SK-N-DZ (cell line): ENCODE measurements around the gene RIF1.

ENCODE experiments used
- DNase-seq: peaks from one replicate; pipeline ENCODE4 v3.0.0-alpha.2; 2015; ENCODE audit warnings: low spot score
- small RNA-seq, 2 experiments: library from RNA; depleted of rRNA; stranded (forward); fragments of <200 nt; gene quantifications; one replicate each; pipeline ENCODE3, GENCODE V24; 2014

RIF1 gene

DNA sequence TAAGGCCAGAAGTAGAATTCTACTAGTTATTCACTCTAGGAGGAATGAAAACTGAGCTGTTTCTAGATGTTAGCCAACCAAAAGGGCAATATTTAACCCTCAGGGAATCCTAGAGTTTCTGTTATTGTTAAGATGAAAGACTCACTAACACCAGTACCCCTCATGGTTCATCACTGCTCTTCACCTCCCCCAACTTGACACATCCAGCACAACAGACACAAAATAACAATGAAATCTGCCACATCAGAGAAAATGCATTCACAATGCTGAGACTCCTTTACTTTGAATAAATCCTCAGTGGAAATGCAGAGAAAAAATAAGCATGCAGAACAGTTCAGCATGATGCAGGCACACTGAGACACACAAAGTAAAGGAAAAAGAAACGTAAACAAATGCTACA, 111.3 kb downstream of the RIF1 start:
- DNase-seq: no peak

- no peak for DNase-seq
Measured at GRCh38 chr2:151522556-151522955, 112.9 kb downstream of the RIF1 start.

DNA sequence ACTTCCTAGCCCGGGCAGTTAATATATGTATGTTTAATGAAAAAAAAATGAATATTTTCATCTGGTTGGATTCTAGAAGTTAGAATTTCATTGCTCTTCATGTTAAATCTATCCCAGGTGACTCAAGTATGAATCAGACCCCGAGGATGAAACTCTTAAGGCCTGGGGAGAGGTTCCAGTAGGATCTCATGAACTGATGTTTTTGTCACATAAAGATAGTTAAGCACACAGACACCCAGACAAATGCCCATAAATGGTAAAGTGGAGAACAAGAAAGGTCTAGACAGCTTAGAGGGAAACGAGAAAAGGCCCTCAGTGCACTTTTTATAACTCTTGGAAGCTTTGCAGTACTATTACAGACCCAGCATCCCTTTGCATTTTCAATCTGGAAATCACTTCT, 114.1 kb downstream of the RIF1 start:
- DNase-seq: no peak

- DNase-seq: no peak
Measured at GRCh38 chr2:151525821-151526373, 116.2 kb downstream of the RIF1 start.

DNA sequence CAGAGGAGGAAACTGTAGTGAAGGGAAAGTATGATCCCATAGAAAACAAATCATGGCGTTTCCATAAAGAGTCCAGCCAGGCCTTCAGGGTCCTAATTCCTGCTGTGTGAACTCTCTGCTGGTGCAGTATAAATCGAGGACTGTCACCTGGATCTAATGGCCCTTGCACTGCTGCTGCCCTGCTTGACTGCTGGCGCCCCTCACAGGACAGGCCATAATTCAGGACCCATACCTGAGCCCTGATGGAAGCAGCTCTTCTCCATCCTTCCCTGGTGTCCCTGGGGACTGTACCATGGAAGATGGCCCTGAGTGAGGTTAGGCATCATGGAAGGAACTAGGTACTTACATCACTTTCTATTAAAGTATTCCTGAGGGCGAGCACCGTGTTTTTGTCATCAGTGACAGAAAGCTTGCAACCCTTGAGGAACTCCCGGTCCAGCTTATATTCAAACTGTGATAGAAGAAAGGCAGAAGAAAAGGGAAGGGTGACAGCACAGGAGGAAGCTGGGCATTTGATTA, 116.9 kb downstream of the RIF1 start:
- DNase-seq: no peak

Small RNA genes within 50 kb of the gene (small RNA-seq; reads per million reads assigned to genes)
- gene MIR4773-1 (0 reads per million in 2 experiments), gene RN7SL124P (0 to 1.3 reads per million in 2 experiments)
